Kidney epithelial cell (primary cell): Measurements from ENCODE around the gene CDKL4. TPM values are rescaled to one million over a fixed set of nuclear protein-coding genes. Genes with fewer than 3 reads are reported as not detected.

Experiments used
- DNase-seq: peaks from one replicate; pipeline ENCODE4 v3.0.0-alpha.2; 2010; ENCODE audit warnings: low read depth
- H3K27me3 ChIP-seq: 2 replicates; pipeline ENCODE4 v1.6.0; 2011; ENCODE audit warnings: low read length; ENCODE audit not compliant: control insufficient read depth, insufficient read depth
- H3K36me3 ChIP-seq: 2 replicates; pipeline ENCODE4 v1.5.1; 2011; ENCODE audit warnings: low read length; ENCODE audit not compliant: control insufficient read depth, insufficient read depth
- H3K4me3 ChIP-seq: 2 replicates; pipeline ENCODE4 v1.5.1; 2011; ENCODE audit warnings: low read depth, mild to moderate bottlenecking, control low read depth, low read length
- total RNA-seq: library from RNA; depleted of rRNA; stranded (reverse); fragments of >200 nt; gene quantifications from 2 replicates; pipeline ENCODE4 v1.2.3, GENCODE V29; 2015
- TF ChIP-seq, protein P1 (sequence below): IDR thresholded peaks from 2 replicates; pipeline ENCODE4 v1.5.1; 2011; ENCODE audit warnings: mild to moderate bottlenecking, moderate library complexity, low read length, control low read depth, inconsistent platforms; ENCODE audit not compliant: insufficient read depth, poor library complexity, severe bottlenecking

Gene CDKL4
- total RNA-seq, 1 donor from 2014 or later, result 1.2 TPM

DNA sequence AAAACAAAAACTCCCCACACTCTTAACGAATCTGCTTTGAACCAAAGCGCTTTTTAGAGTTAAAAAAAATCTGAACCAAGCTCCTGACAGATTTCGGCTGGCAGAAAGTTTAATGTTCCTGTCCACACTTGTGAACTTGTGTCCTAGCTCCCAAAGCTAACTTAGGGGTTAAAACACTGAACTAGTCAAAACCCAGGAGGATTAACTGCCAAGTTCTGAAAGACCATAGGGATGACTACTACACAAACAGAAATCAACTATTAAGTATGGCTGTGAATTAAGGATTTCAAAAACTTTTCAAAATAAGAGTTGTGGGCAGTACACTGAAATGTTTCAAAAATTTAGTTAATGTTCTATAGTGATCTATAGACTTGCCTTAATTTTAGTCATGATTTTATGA is 26.2 kb upstream of the CDKL4 start:
- H3K4me3 ChIP-seq, result no peak overlapping the region
- TF ChIP-seq, protein P1, sequence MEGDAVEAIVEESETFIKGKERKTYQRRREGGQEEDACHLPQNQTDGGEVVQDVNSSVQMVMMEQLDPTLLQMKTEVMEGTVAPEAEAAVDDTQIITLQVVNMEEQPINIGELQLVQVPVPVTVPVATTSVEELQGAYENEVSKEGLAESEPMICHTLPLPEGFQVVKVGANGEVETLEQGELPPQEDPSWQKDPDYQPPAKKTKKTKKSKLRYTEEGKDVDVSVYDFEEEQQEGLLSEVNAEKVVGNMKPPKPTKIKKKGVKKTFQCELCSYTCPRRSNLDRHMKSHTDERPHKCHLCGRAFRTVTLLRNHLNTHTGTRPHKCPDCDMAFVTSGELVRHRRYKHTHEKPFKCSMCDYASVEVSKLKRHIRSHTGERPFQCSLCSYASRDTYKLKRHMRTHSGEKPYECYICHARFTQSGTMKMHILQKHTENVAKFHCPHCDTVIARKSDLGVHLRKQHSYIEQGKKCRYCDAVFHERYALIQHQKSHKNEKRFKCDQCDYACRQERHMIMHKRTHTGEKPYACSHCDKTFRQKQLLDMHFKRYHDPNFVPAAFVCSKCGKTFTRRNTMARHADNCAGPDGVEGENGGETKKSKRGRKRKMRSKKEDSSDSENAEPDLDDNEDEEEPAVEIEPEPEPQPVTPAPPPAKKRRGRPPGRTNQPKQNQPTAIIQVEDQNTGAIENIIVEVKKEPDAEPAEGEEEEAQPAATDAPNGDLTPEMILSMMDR, result no peak
- H3K36me3 ChIP-seq, result peaks cover 1% of the 10 kb centered on the region
- no peak for DNase-seq
- H3K27me3 ChIP-seq, result no peaks in the 10 kb centered on the region

DNA sequence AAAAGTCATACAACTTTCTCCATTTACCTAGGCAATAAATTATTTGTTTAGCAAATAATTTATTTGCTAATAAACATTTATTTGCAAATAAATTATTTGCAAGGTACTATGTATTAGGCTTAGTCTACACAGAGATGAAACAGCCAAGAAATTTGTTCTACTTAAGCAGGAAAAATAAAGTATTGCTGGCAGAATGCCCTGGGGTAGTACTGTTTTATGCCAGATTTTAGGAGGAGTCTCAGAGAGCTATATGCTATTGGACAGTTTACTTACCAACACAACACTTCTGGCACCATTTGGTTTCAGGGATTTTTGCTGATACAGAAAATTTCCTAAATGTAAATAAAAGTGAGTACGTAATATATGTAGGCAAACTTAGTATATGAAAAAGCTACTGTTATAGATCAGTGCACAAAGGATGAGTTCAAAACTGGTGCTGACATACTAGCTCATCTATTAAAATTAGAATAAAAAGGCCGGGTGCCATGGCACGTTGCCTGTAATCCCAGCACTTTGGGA is 23.2 kb upstream of the CDKL4 start:
- H3K36me3 ChIP-seq, result no peaks in the 10 kb centered on the region
- TF ChIP-seq, protein P1, result no peak
- H3K4me3 ChIP-seq, result no peak overlapping the region
- no peaks in the 10 kb centered on the region for H3K27me3 ChIP-seq
- DNase-seq, result no peak

DNA sequence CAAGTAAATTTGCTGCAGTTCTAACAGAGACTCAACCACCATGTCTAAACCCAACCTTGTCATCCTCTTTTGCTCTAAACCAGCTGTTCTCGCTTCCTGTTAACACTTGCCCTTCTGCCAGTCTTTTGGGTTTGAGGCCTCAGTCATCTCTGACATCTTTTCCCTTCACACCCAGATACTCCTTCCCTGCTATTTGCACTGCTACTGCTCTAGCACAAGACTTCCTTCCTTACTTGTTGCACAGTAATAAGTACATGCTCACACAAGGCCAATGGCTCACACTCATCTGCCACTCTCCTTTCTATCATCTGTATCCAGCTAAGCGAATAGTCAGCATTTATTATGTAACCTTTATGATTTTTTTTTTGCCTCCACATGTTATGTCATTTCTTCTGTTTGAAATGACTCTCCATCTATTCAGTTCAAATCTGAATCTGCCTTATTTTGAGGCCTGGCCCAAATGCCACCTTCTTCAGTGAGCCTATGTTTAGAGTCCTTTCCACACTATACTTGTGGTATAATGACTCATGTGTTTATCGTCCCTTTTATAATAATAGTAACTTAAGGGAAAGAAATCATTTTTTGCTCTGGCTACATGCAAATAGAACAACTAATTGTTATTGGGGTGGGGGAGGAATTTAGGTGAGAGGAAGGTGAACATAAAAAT is 22.5 kb upstream of the CDKL4 start:
- DNase-seq, result no peak
- H3K36me3 ChIP-seq, result no peaks in the 10 kb centered on the region

DNA sequence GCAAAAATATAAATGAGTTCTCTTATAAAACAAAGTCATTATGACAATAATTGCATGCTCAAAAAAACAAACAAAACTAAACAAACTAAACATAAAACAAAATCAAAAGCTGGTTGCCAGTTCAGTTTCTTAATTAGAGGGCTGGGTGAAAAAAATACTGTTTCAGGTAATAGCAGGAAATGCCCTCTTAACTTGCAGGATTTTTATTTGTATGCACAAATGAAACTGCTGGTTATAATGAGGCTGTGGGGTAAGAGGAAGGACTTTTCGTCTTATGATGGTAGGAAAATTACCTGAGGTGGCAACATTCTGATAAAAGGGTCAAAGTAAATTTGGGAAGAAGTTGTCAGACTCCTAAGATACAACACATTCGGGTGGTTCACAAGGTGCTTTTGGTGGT is 21.5 kb upstream of the CDKL4 start:
- H3K27me3 ChIP-seq, result no peaks in the 10 kb centered on the region
- H3K36me3 ChIP-seq, result no peaks in the 10 kb centered on the region

More for the DNA sequence above, 22.5 kb upstream of the CDKL4 start:
- Histone ChIP-seq H3K27me3 (no peaks in the 10 kb centered on the region), H3K4me3 (no peak overlapping the region)
- TF ChIP-seq, protein P1, result no peak

DNA sequence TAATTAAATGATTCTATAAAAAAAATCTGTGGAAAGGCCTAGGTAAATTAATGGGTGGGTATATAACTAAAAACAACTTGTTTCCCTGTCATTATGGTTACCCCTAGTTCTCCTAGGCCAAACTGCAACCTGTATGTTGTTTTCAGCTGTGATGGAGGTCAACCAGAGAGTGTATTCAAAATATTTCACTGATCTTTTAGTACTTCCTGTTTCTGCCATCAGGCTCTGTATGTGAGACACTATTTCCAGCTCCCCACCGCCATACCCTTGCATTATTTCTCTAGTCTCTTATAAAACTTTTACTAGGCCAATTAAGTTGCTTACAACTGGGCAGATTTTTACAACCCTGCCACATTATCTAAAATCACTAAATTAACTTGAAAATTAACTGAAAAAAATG is 21.0 kb upstream of the CDKL4 start:
- TF ChIP-seq, protein P1, result no peak
- no peaks in the 10 kb centered on the region for H3K27me3 ChIP-seq
- DNase-seq, result no peak
- H3K36me3 ChIP-seq, result no peaks in the 10 kb centered on the region
- no peak overlapping the region for H3K4me3 ChIP-seq

More for the DNA sequence above, 21.5 kb upstream of the CDKL4 start:
- DNase-seq, result no peak
- no peak overlapping the region for H3K4me3 ChIP-seq
- TF ChIP-seq, protein P1, result no peak

DNA sequence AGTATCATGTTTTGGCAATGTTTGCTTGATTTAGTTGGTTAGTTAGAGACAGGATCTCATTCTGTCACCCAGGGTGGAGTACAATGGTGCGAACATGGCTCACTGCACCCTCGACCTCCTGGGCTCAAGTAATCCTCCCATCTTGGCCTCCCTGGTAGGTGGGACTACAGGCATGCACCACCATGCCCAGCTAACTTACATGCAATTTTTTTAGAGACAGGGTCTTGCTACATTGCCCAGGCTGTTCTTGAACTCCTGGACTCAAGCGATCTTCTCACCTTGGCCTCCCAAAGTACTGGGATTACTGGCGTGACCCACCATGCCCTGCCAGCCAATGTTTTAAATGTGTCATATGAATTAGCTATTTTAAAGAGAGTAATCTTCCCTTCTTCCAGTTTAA is 16.3 kb upstream of the CDKL4 start:
- no peak overlapping the region for H3K4me3 ChIP-seq
- H3K27me3 ChIP-seq, result no peaks in the 10 kb centered on the region
- TF ChIP-seq, protein P1, result no peak
- DNase-seq, result no peak
- no peaks in the 10 kb centered on the region for H3K36me3 ChIP-seq
